ENCODE data around the gene CACNA2D3.

The CACNA2D3 gene

DNA sequence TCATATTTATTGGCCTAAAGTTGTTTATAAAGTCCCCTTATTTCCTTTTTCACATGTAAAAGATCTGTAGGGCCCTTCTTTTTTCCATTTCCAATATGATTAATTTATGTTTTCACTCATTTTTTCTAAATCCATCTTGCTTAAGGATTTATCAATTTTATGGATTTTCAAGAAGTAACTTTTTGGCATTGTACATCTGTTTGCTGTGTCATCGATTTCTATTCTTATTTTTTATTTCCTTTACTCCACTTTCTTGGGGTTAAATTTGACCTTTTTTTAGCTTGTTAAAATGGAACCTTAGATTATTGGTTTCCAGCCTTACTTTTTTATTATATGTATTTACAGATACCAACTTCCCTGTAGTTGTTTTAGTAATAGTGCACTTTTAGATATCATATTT is 597.6 kb downstream of the CACNA2D3 start:
- no peaks in the 10 kb centered on the region for H3K79me1 ChIP-seq (ENCODE audit: low read length)
- H2BK120ac ChIP-seq (ENCODE audit: low read depth, low read length) = no peak overlapping the region
- WGBS (ENCODE audit: extremely low coverage, insufficient coverage, low lambda C conversion rate) = no CpG with 5 or more reads among the region's 1 CpG
- H3K36me3 ChIP-seq (ENCODE audit: control insufficient read depth, insufficient read depth, low read length) = no peaks in the 10 kb centered on the region
- H3K18ac ChIP-seq (ENCODE audit: low read length) = no peak overlapping the region
- no peak overlapping the region for H2AK5ac ChIP-seq (ENCODE audit: low read length)
- H3K4me2 ChIP-seq (ENCODE audit: low read length) = no peak overlapping the region
- H3K4ac ChIP-seq (ENCODE audit: low read depth, low read length) = no peak overlapping the region
- H2BK5ac ChIP-seq (ENCODE audit: low read length) = no peak overlapping the region
- H4K8ac ChIP-seq (ENCODE audit: low read depth, low read length) = no peak overlapping the region
- no peaks in the 10 kb centered on the region for H3K79me2 ChIP-seq (ENCODE audit: control insufficient read depth, insufficient read depth, low read length)
- H2BK15ac ChIP-seq (replicated peaks; ENCODE audit: low read depth) = no peak overlapping the region
- no peaks in the 10 kb centered on the region for H3K4me1 ChIP-seq (ENCODE audit: control insufficient read depth, low read depth, low read length)
- H4K5ac ChIP-seq (ENCODE audit: low read length) = no peak overlapping the region
- no peak overlapping the region for H3K56ac ChIP-seq (ENCODE audit: low read length)
- H3K23ac ChIP-seq (ENCODE audit: low read length) = no peak overlapping the region
- no peaks in the 10 kb centered on the region for H3K27me3 ChIP-seq (ENCODE audit: insufficient read depth, low read length, poor library complexity)
- no peak overlapping the region for H3K4me3 ChIP-seq (ENCODE audit: low read length)
- H3K27ac ChIP-seq (ENCODE audit: low read depth, low read length) = no peak overlapping the region
- no peak for DNase-seq
- no peak overlapping the region for H3K9ac ChIP-seq (ENCODE audit: low read length)

DNA sequence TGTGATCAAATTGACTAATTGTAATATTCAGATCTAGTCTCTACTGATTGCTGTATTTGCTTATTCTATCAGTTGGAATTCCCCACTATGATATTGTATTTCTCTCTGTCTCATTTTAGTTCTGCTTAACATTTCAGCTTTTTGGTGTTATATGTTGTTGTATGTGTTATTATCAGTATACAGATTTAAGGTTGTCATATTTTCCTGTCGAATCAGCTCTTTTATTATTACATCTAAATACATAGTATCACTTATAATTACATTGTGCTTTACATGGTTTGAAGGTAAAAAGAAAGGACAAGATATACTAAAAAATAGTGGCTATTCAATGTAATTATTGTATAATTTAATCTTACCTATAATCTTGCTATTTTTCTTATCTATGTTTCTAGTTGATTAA is 598.3 kb downstream of the CACNA2D3 start:
- Histone ChIP-seq H3K79me1 (ENCODE audit: low read length) (no peaks in the 10 kb centered on the region), H3K79me2 (ENCODE audit: control insufficient read depth, insufficient read depth, low read length) (no peaks in the 10 kb centered on the region), H3K27ac (ENCODE audit: low read depth, low read length) (no peak overlapping the region), H2BK5ac (ENCODE audit: low read length) (no peak overlapping the region), H3K4ac (ENCODE audit: low read depth, low read length) (no peak overlapping the region), H3K4me1 (ENCODE audit: control insufficient read depth, low read depth, low read length) (no peaks in the 10 kb centered on the region), H3K4me2 (ENCODE audit: low read length) (no peak overlapping the region), H3K36me3 (ENCODE audit: control insufficient read depth, insufficient read depth, low read length) (no peaks in the 10 kb centered on the region), H3K4me3 (ENCODE audit: low read length) (no peak overlapping the region), H2BK15ac (replicated peaks; ENCODE audit: low read depth) (no peak overlapping the region), H3K23ac (ENCODE audit: low read length) (no peak overlapping the region), H4K5ac (ENCODE audit: low read length) (no peak overlapping the region), H3K9ac (ENCODE audit: low read length) (no peak overlapping the region), H2AK5ac (ENCODE audit: low read length) (no peak overlapping the region), H2BK120ac (ENCODE audit: low read depth, low read length) (no peak overlapping the region), H3K56ac (ENCODE audit: low read length) (no peak overlapping the region), H4K8ac (ENCODE audit: low read depth, low read length) (no peak overlapping the region), H3K18ac (ENCODE audit: low read length) (no peak overlapping the region), H3K27me3 (ENCODE audit: insufficient read depth, low read length, poor library complexity) (no peaks in the 10 kb centered on the region)
- no peak for DNase-seq
- WGBS (ENCODE audit: extremely low coverage, insufficient coverage, low lambda C conversion rate) = no CpG with 5 or more reads among the region's 1 CpG

- no peaks in the 10 kb centered on the region for H3K36me3 ChIP-seq (ENCODE audit: control insufficient read depth, insufficient read depth, low read length)
- H2BK5ac ChIP-seq (ENCODE audit: low read length) = no peak overlapping the region
- no peak overlapping the region for H2BK15ac ChIP-seq (replicated peaks; ENCODE audit: low read depth)
- no peak for DNase-seq
- no peaks in the 10 kb centered on the region for H3K4me1 ChIP-seq (ENCODE audit: control insufficient read depth, low read depth, low read length)
- H2BK120ac ChIP-seq (ENCODE audit: low read depth, low read length) = no peak overlapping the region
- no peak overlapping the region for H4K5ac ChIP-seq (ENCODE audit: low read length)
- no CpG with 5 or more reads among the region's 10 CpGs for WGBS (ENCODE audit: extremely low coverage, insufficient coverage, low lambda C conversion rate)
- no peaks in the 10 kb centered on the region for H3K79me1 ChIP-seq (ENCODE audit: low read length)
- H3K9ac ChIP-seq (ENCODE audit: low read length) = no peak overlapping the region
- H2AK5ac ChIP-seq (ENCODE audit: low read length) = no peak overlapping the region
- no peaks in the 10 kb centered on the region for H3K27me3 ChIP-seq (ENCODE audit: insufficient read depth, low read length, poor library complexity)
- no peak overlapping the region for H3K27ac ChIP-seq (ENCODE audit: low read depth, low read length)
- no peak overlapping the region for H3K4me2 ChIP-seq (ENCODE audit: low read length)
- H4K8ac ChIP-seq (ENCODE audit: low read depth, low read length) = no peak overlapping the region
- H3K4me3 ChIP-seq (ENCODE audit: low read length) = no peak overlapping the region
- H3K23ac ChIP-seq (ENCODE audit: low read length) = no peak overlapping the region
- no peak overlapping the region for H3K56ac ChIP-seq (ENCODE audit: low read length)
- no peak overlapping the region for H3K4ac ChIP-seq (ENCODE audit: low read depth, low read length)
- no peak overlapping the region for H3K18ac ChIP-seq (ENCODE audit: low read length)
- no peaks in the 10 kb centered on the region for H3K79me2 ChIP-seq (ENCODE audit: control insufficient read depth, insufficient read depth, low read length)
These were observed 609.5 kb downstream of the CACNA2D3 start for GRCh38 chr3:54731732-54732445.

DNA sequence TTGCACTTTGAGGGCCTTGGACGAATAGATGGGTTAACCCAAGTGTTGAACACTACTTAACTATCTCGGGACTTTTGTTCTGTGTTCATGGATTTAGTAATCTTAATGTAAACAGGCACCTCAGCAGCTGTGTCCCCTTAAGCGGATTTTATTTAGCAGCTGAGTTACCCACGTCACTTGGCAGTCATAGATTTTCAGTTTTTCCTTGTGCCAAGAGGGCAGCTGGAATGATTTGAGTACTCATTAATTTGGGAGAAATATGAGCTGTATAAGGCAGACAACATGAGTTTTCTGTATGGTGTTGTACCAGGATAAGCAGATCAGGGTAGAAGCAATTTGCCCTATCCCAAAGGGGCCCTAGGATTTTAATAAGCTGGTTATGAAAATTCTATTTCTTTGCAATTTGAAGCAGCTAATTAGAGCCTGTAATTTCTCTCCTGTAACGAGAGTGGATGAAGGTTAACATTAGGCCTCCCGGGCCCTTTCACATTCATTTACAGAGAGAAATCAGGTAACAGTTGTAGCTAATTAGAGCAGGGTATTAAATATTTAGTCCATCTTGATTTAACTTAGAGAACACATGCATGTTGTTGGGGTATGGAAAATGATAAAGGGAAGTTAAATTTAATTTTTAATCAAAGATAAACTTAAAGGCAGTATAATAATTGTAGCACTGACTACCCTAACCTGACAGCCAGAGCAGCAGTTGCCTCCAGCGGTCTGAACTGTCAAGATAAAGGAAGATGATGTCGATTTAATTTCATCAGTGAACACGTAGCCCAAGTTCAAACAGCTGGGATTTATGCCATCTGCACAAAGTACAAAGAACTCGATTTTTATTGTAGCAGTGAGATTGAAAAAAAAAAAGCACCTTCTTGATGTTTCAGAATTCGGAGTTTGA is 611.0 kb downstream of the CACNA2D3 start:
- Histone ChIP-seq H2BK5ac (ENCODE audit: low read length) (no peak overlapping the region), H3K4me2 (ENCODE audit: low read length) (no peak overlapping the region), H2AK5ac (ENCODE audit: low read length) (no peak overlapping the region), H3K79me1 (ENCODE audit: low read length) (no peaks in the 10 kb centered on the region), H3K27me3 (ENCODE audit: insufficient read depth, low read length, poor library complexity) (no peaks in the 10 kb centered on the region), H3K79me2 (ENCODE audit: control insufficient read depth, insufficient read depth, low read length) (no peaks in the 10 kb centered on the region), H3K23ac (ENCODE audit: low read length) (no peak overlapping the region), H2BK120ac (ENCODE audit: low read depth, low read length) (no peak overlapping the region), H4K5ac (ENCODE audit: low read length) (no peak overlapping the region), H3K27ac (ENCODE audit: low read depth, low read length) (no peak overlapping the region), H4K8ac (ENCODE audit: low read depth, low read length) (no peak overlapping the region), H3K4me3 (ENCODE audit: low read length) (no peak overlapping the region), H3K9ac (ENCODE audit: low read length) (no peak overlapping the region), H2BK15ac (replicated peaks; ENCODE audit: low read depth) (no peak overlapping the region), H3K4ac (ENCODE audit: low read depth, low read length) (no peak overlapping the region), H3K4me1 (ENCODE audit: control insufficient read depth, low read depth, low read length) (no peaks in the 10 kb centered on the region), H3K56ac (ENCODE audit: low read length) (no peak overlapping the region), H3K18ac (ENCODE audit: low read length) (no peak overlapping the region), H3K36me3 (ENCODE audit: control insufficient read depth, insufficient read depth, low read length) (no peaks in the 10 kb centered on the region)
- no CpG with 5 or more reads among the region's 11 CpGs for WGBS (ENCODE audit: extremely low coverage, insufficient coverage, low lambda C conversion rate)
- no peak for DNase-seq

- DNase-seq = no peak
- Histone ChIP-seq H4K5ac (ENCODE audit: low read length) (no peak overlapping the region), H3K4ac (ENCODE audit: low read depth, low read length) (no peak overlapping the region), H3K79me2 (ENCODE audit: control insufficient read depth, insufficient read depth, low read length) (no peaks in the 10 kb centered on the region), H3K36me3 (ENCODE audit: control insufficient read depth, insufficient read depth, low read length) (no peaks in the 10 kb centered on the region), H4K8ac (ENCODE audit: low read depth, low read length) (no peak overlapping the region), H3K27ac (ENCODE audit: low read depth, low read length) (no peak overlapping the region), H3K9ac (ENCODE audit: low read length) (no peak overlapping the region), H3K27me3 (ENCODE audit: insufficient read depth, low read length, poor library complexity) (no peaks in the 10 kb centered on the region), H3K4me1 (ENCODE audit: control insufficient read depth, low read depth, low read length) (no peaks in the 10 kb centered on the region), H3K4me3 (ENCODE audit: low read length) (no peak overlapping the region), H3K79me1 (ENCODE audit: low read length) (no peaks in the 10 kb centered on the region), H3K56ac (ENCODE audit: low read length) (no peak overlapping the region), H3K23ac (ENCODE audit: low read length) (no peak overlapping the region), H2BK5ac (ENCODE audit: low read length) (no peak overlapping the region), H2BK120ac (ENCODE audit: low read depth, low read length) (no peak overlapping the region), H2AK5ac (ENCODE audit: low read length) (no peak overlapping the region), H2BK15ac (replicated peaks; ENCODE audit: low read depth) (no peak overlapping the region), H3K4me2 (ENCODE audit: low read length) (no peak overlapping the region), H3K18ac (ENCODE audit: low read length) (no peak overlapping the region)
- WGBS (ENCODE audit: extremely low coverage, insufficient coverage, low lambda C conversion rate) = no CpG with 5 or more reads among the region's 1 CpG
These were observed 614.1 kb downstream of the CACNA2D3 start for GRCh38 chr3:54736459-54736858.
